ENCODE data around the gene PHETA1.
"Not testable (repeated sequence)": the region's sequence is repeated elsewhere in the genome, so short reads cannot be mapped to it uniquely, and the experiment has no call there.

The PHETA1 gene

GRCh38 chr12:111405149-111405858 is 36.4 kb upstream of the PHETA1 start:
- peak; percentile 99 for DNase-seq (ENCODE audit: low spot score)
- in situ Hi-C loops (cut with MboI; ENCODE audit: low sequenced_read_pairs, unreplicated experiment): no loop called here
- TF ChIP-seq, protein P1, sequence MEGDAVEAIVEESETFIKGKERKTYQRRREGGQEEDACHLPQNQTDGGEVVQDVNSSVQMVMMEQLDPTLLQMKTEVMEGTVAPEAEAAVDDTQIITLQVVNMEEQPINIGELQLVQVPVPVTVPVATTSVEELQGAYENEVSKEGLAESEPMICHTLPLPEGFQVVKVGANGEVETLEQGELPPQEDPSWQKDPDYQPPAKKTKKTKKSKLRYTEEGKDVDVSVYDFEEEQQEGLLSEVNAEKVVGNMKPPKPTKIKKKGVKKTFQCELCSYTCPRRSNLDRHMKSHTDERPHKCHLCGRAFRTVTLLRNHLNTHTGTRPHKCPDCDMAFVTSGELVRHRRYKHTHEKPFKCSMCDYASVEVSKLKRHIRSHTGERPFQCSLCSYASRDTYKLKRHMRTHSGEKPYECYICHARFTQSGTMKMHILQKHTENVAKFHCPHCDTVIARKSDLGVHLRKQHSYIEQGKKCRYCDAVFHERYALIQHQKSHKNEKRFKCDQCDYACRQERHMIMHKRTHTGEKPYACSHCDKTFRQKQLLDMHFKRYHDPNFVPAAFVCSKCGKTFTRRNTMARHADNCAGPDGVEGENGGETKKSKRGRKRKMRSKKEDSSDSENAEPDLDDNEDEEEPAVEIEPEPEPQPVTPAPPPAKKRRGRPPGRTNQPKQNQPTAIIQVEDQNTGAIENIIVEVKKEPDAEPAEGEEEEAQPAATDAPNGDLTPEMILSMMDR (IDR thresholded peaks at IDR 0.05; ENCODE audit: borderline replicate concordance, control extremely low read depth, extremely low read depth, insufficient read depth, missing control alignments): peak; percentile 76

DNA sequence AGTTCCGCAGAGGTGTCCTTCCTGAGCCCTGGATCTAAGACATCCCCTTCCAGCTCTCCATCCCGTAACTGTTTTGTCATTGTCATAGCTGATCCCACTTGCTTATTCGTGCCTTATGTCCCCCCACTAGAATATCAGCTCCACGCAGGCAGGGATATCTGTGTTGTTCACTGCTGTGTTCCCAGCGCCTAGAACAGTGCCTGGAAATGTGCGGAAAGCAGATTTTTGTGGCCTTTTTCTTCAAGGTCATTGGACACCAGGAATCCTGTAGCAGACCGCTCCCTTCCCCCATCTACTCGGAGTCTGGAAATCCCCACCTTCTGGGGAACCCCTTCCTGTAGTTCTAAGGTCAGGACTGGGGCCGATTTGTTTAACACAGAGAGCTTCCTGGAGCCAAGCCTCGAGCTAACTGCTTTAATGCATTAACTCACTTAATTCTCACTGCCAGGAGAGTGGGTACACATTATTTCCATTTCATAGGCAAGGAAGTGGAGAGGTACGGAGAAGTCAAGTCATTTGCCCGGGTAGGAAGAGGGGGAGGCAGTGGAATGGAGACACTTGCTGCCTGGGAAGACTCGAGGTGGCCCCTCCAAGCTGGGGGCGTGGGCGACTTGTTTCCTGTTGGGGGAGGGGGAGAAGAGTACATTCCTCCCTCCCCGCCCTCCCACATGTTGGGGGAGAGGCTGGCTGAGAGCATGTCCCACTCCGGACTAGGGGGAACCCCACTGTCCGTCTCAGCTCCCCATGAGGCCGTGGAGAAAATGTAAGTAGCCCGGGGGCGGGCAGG is 35.7 kb upstream of the PHETA1 start:
- DNase-seq (ENCODE audit: low spot score): peak; percentile 69
- in situ Hi-C loops (cut with MboI; ENCODE audit: low sequenced_read_pairs, unreplicated experiment): no loop called here
- TF ChIP-seq, protein P1 (IDR thresholded peaks at IDR 0.05; ENCODE audit: borderline replicate concordance, control extremely low read depth, extremely low read depth, insufficient read depth, missing control alignments): no peak

DNA sequence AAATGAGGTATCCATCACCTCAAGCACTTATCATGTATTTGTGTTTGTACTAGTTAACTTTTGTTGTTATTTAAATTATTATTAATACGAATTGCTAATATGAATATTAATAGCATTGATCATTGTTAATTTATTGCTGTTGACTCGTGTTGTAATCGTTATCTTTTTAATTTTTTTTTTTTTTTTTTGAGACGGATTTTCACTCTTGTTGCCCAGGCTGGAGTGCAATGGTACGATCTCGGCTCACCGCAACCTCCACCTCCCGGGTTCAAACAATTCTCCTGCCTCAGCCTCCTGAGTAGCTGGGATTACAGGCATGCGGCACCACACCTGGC is 33.6 kb upstream of the PHETA1 start:
- DNase-seq (ENCODE audit: low spot score); in situ Hi-C loops (cut with MboI; ENCODE audit: low sequenced_read_pairs, unreplicated experiment): not testable (repeated sequence)

DNA sequence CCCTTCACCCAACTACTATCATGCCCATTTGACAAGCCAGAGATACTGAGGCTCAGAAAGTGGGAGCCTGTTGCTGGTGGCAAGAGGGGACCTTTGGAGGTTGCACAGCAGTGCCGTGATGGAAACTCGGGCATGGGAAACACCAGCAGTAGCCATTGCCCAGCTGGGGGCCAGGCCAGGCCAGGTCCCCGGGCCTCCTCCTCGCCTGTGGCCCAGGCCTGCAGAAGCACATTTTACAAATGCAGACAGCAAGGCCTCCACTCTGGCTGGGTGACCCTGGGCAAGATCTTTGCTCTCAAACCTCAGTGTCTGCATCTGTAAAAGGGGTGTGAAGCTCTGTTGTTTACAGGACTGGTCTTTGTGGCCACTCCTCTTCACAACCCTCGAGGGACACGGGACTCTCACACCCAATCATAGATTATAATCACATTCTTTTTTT is 32.3 kb upstream of the PHETA1 start:
- DNase-seq (ENCODE audit: low spot score): no peak
- in situ Hi-C loops (cut with MboI; ENCODE audit: low sequenced_read_pairs, unreplicated experiment): no loop called here

GRCh38 chr12:111399741-111400404 is 31.0 kb upstream of the PHETA1 start:
- not testable (repeated sequence) for DNase-seq (ENCODE audit: low spot score)
- in situ Hi-C loops (cut with MboI; ENCODE audit: low sequenced_read_pairs, unreplicated experiment): loop anchor here (5.0 to 10.0 kb wide), 2 partner anchors 47 to 125 kb away; no protein-coding TSS in a partner anchor

More for the DNA sequence above, 32.3 kb upstream of the PHETA1 start:
- TF ChIP-seq, protein P1 (IDR thresholded peaks at IDR 0.05; ENCODE audit: borderline replicate concordance, control extremely low read depth, extremely low read depth, insufficient read depth, missing control alignments): no peak

- in situ Hi-C loops (cut with MboI; ENCODE audit: low sequenced_read_pairs, unreplicated experiment): loop anchor here (5.0 to 10.0 kb wide), 2 partner anchors 49 to 126 kb away; no protein-coding TSS in a partner anchor
Measured at GRCh38 chr12:111398530-111398929, 29.6 kb upstream of the PHETA1 start.

More at GRCh38 chr12:111398530-111398929, 29.6 kb upstream of the PHETA1 start:
- DNase-seq (ENCODE audit: low spot score): peak; percentile 5
- TF ChIP-seq, protein P1 (IDR thresholded peaks at IDR 0.05; ENCODE audit: borderline replicate concordance, control extremely low read depth, extremely low read depth, insufficient read depth, missing control alignments): no peak

Data from GM13976 (cell line).